ENCODE results near the gene BCAR1. TPM values are rescaled to one million over a fixed set of nuclear protein-coding genes. Genes with fewer than 3 reads are reported as not detected.

Gene BCAR1
- total RNA-seq, 4 donors from 2014 or later = 30.1 to 98.0 (median 38.0) TPM

- no peak for DNase-seq (ENCODE audit: low spot score)
- ATAC-seq (ENCODE audit: low FRiP score) = peak; percentile 64
- no peak for TF ChIP-seq CTCF (IDR thresholded peaks at IDR 0.05)
These were observed 16.3 kb upstream of the BCAR1 start for GRCh38 chr16:75267631-75268264.

- TF ChIP-seq CTCF (IDR thresholded peaks at IDR 0.05) = no peak
- no peak for DNase-seq (ENCODE audit: low spot score)
- no peak for ATAC-seq (ENCODE audit: low FRiP score)
These were observed 15.6 kb upstream of the BCAR1 start for GRCh38 chr16:75266738-75267630.

- peak; percentile 60 for ATAC-seq (ENCODE audit: low FRiP score)
- no peak for TF ChIP-seq CTCF (IDR thresholded peaks at IDR 0.05)
- no peak for DNase-seq (ENCODE audit: low spot score)
These were observed 14.7 kb upstream of the BCAR1 start for GRCh38 chr16:75265911-75266701.

GRCh38 chr16:75264999-75265910 lies 13.8 kb upstream of the BCAR1 start:
- no peak for TF ChIP-seq CTCF (IDR thresholded peaks at IDR 0.05)
- no peak for DNase-seq (ENCODE audit: low spot score)
- no peak for ATAC-seq (ENCODE audit: low FRiP score)

GRCh38 chr16:75264457-75264998 lies 13.1 kb upstream of the BCAR1 start:
- ATAC-seq (ENCODE audit: low FRiP score) = no peak
- DNase-seq (ENCODE audit: low spot score) = no peak
- TF ChIP-seq CTCF (IDR thresholded peaks at IDR 0.05) = no peak

GRCh38 chr16:75263963-75264445 lies 12.6 kb upstream of the BCAR1 start:
- ATAC-seq (ENCODE audit: low FRiP score) (peak; percentile 26), DNase-seq (ENCODE audit: low spot score) (no peak)
- TF ChIP-seq CTCF (IDR thresholded peaks at IDR 0.05) = no peak

All from omental fat pad (tissue), 4 donors.